Ectodermal cell (in vitro differentiated cells): Measurements from ENCODE around the gene RBP5.
A peak's percentile ranks its signal among the peaks of the same experiment; 100 is the strongest.
"Not testable (repeated sequence)": the region's sequence is repeated elsewhere in the genome, so short reads cannot be mapped to it uniquely, and the experiment has no call there.

Experiments used
- H3K27ac ChIP-seq: 2 replicates; pipeline ENCODE4 v1.7.0; 2013; ENCODE audit warnings: mild to moderate bottlenecking, low read depth, low read length; ENCODE audit not compliant: insufficient read depth, poor library complexity, severe bottlenecking
- H3K27me3 ChIP-seq: 2 replicates; pipeline ENCODE4 v1.7.0; 2013; ENCODE audit warnings: mild to moderate bottlenecking, low read length; ENCODE audit not compliant: insufficient read depth, control insufficient read depth, poor library complexity, severe bottlenecking
- H3K36me3 ChIP-seq: one replicate; pipeline ENCODE4 v1.7.0; 2013; ENCODE audit warnings: low read length; ENCODE audit not compliant: control insufficient read depth, insufficient read depth
- H3K4me1 ChIP-seq: one replicate; pipeline ENCODE4 v1.7.0; 2013; ENCODE audit warnings: low read length; ENCODE audit not compliant: control insufficient read depth, insufficient read depth
- H3K4me3 ChIP-seq: 2 replicates; pipeline ENCODE4 v1.7.0; 2013; ENCODE audit warnings: low read depth, low read length, control low read depth; ENCODE audit not compliant: insufficient read depth
- H3K9me3 ChIP-seq: 2 replicates; pipeline ENCODE4 v1.7.0; 2013; ENCODE audit warnings: mild to moderate bottlenecking, low read length, moderate library complexity; ENCODE audit not compliant: control insufficient read depth
- WGBS, 2 experiments: methylation state at CpG; one replicate each; pipeline ENCODE4 v1.1.7; 2013; ENCODE audit warnings: missing lambda C conversion rate in 2 of 2; 5-methylcytosine and 5-hydroxymethylcytosine counted together

The RBP5 gene

DNA sequence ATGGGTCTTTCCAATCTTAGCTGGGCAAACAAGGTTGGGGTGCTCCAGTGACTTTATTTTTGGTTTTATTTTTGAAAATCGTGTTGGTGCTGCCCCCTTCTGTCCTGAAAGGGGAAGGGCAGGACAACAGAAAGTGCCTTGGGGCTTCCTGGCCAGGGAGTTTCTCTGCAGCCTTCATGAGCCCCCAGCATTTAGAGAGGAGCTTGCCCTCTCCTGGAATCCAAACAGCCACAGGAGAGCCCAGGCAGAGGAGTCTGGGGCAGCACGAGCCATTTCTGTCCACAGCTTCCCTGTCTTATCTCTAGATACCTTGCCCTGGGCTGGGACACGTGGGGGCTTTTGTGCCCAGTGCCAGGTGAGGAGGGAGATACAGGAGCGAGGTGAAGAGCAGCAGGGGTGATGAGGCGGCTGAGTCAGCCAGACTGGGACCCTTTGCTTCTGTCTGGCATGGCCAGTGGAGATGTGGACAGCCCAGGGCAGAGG is 15.3 kb downstream of the RBP5 start:
- Histone ChIP-seq H3K36me3 (no peaks in the 10 kb centered on the region), H3K4me1 (no peaks in the 10 kb centered on the region), H3K9me3 (no peaks in the 10 kb centered on the region), H3K27me3 (peaks cover 3% of the 10 kb centered on the region), H3K27ac (no peak overlapping the region), H3K4me3 (no peak overlapping the region)
- WGBS, 2 experiments = 53 to 54% methylated on average over 5 of the region's 5 CpGs

DNA sequence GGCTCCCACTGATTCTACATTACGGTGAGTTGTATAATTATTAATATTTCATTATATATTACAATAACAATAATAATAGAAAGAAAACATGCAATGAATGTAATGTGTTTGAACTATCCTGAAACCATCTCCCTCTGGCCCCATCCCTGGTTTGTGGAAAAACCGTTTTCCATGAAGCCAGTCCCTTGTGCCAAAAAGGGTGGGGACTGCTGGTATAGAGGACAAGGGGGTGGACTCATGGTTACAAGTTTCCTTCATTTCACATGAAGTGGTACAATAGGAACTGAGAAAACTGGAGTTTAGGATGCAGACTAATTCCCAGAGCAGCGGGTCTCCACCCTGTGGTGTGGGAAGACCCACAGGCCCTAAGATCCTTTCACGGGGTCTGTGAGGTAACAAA is 16.6 kb downstream of the RBP5 start:
- Histone ChIP-seq H3K9me3 (no peaks in the 10 kb centered on the region), H3K27me3 (peaks cover 3% of the 10 kb centered on the region), H3K4me3 (no peak overlapping the region), H3K27ac (no peak overlapping the region), H3K36me3 (no peaks in the 10 kb centered on the region), H3K4me1 (peaks cover 6% of the 10 kb centered on the region)
- WGBS, 2 experiments = 92 to 96% methylated on average over 3 of the region's 4 CpGs

DNA sequence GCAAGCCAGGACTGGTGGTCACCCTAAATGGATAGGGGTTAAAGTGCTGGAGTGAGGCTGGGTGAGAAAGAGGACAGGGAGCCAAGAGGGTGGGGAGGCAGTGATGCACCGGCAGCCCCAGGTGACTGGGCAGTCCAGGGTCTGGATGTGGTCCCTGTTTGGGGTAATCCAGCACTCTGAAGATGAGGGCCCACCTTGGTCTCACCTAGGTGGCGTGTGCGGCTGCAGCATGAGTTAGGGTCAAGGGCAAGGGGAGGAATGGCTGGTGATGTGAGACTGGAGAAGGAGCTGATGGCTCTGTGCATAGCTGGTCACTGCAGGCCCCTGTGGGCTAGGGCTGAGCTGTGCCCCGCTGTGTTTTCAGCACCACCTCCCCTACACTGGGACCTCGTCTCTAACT is 18.0 kb downstream of the RBP5 start:
- peaks cover 6% of the 10 kb centered on the region for H3K4me1 ChIP-seq
- H3K27me3 ChIP-seq = peaks cover 3% of the 10 kb centered on the region
- WGBS, 2 experiments = 91 to 94% methylated on average over 5 of the region's 5 CpGs
- no peaks in the 10 kb centered on the region for H3K9me3 ChIP-seq
- H3K4me3 ChIP-seq = no peak overlapping the region
- H3K27ac ChIP-seq = no peak overlapping the region
- no peaks in the 10 kb centered on the region for H3K36me3 ChIP-seq

DNA sequence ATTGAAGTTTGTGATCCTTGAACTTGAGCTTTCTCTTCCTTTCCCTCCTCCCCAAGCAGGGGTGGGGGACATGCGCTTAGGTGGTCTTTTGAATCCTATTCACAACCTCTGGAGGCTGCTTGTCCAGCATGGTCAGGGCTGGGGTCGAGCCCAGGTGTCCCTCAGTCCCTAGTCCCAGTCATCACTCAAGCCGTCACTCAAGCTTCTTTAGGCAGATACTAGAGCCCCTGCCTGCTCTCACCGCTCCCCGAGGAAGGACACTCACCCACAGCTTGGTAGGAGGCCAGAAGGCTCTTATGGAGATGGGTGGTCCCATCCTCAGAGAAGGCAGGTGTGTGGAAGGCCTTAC is 19.1 kb downstream of the RBP5 start:
- Histone ChIP-seq H3K27ac (no peak overlapping the region), H3K4me3 (no peak overlapping the region), H3K9me3 (no peaks in the 10 kb centered on the region), H3K36me3 (no peaks in the 10 kb centered on the region), H3K4me1 (peaks cover 6% of the 10 kb centered on the region), H3K27me3 (peaks cover 3% of the 10 kb centered on the region)
- 66 to 73% methylated on average over 5 of the region's 5 CpGs for WGBS, 2 experiments

DNA sequence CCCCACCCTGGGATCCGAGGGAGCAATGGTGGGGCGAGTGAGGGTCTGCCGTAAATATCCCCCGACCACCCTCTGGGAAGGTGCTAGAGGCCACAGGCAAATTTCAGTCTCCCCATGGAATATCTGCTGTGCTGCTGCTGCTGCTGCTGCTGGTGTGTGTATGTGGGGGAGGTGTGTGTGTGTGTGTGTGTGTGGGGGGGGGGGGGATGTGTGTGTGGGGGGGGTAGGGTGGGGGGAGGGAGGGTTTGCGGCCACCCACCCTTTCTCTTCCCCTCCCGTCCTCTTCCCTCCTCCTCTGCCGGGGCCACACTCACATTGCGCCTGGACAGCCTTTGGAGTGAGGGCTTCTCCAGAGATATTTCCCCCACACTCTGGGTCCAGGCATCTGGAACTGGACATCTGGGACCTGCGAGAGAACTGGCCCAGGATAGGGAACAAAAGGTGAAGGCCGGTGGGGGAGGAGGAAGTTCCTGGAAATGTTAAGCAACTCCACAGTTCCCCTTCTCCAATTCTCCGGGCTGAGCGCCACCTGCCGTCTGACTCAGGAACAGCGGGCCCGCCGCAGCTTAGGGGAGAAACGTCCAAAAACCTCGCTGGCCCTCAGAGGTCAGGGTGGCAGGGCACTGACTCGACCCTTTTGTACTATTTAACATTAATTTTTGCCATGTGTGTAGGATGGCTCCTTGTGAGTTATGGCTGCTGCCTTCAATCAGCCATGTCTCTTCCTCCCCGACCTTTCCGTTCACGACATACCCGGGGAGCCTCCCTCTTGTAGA is 19.7 kb downstream of the RBP5 start, which contains the start of gene C1RL:
Gene C1RL, minus strand, starts transcription at position 419 of the 776 bp plus-strand sequence. Its CDS starts 34 bp downstream, at position 385.
- Histone ChIP-seq H3K4me3 (peak within 1 kb of the TSS; percentile 50), H3K9me3 (no peaks in the 10 kb centered on the region), H3K27ac (peak within 1 kb of the TSS; percentile 45), H3K36me3 (no peaks in the 10 kb centered on the region), H3K4me1 (peaks cover 6% of the 10 kb centered on the region), H3K27me3 (peaks cover 3% of the 10 kb centered on the region)
- 19 to 20% methylated on average over 22 to 23 of the region's 23 CpGs for WGBS, 2 experiments

DNA sequence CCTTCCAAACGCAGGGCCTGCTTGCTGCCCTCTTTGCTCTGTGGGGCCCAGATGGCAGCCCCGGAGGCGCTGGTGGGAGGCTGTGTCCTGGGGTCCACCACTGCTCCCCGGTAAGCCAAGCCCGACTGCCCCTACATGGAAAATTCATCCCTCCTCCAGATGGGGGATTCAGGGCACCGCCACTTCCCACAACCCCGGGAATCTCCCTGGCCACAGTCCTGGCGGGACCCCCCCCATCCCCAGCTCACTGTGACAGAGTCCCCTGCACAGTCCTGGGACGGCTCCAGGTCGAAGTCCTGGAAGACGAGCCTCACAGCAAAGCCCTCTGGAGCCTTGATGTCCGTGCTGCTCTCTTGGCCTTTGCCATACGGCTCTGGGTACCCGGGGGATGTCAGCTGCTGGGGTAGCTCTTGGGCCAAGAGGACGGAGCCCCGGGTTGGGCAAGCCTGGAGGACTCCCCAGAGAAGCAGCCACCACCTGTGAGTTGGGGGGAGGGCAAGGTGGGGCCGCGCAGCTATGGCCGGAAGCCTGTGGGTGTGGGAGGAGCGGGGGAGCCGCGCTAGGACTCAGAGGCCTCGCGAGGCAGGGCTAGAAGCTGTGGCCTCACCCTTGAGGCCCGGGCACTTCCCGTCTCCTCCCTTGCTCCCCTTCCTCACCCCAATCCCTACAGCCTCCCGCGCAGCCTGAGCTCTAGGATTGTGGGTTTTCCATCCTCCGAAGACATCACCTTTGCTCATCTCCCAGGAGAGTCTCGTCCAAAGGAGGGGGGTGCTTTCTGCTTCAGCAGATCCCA is 20.5 kb downstream of the RBP5 start:
- Histone ChIP-seq H3K36me3 (no peaks in the 10 kb centered on the region), H3K9me3 (no peaks in the 10 kb centered on the region), H3K4me1 (peaks cover 6% of the 10 kb centered on the region), H3K27me3 (peaks cover 3% of the 10 kb centered on the region), H3K27ac (peak overlapping the region; percentile 45), H3K4me3 (peak overlapping the region; percentile 50)
- 14 to 15% methylated on average over 30 of the region's 30 CpGs for WGBS, 2 experiments

DNA sequence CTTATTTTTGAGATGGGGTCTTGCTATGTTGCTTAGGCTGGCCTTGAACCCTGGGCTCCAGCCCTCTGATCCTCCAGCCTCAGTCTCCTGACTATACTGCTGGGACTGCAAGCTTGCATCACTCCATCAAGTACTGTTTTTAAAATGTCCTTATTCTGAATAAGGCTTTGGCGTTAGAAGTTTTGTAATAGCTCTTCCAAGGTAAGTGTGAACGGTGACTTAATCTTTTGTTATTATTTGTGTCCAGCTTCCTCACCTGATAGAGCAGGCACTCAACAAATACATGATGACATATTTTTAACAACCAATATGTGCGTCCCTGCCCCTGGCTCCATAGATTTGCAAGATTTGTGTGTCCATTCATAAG is 21.1 kb downstream of the RBP5 start:
- Histone ChIP-seq H3K9me3 (no peaks in the 10 kb centered on the region), H3K4me1 (peaks cover 6% of the 10 kb centered on the region), H3K36me3 (no peaks in the 10 kb centered on the region), H3K27ac (peak overlapping the region; percentile 45), H3K4me3 (peak overlapping the region; percentile 50), H3K27me3 (peaks cover under 1% of the 10 kb centered on the region)
- 77 to 86% methylated on average over 3 of the region's 3 CpGs for WGBS, 2 experiments

DNA sequence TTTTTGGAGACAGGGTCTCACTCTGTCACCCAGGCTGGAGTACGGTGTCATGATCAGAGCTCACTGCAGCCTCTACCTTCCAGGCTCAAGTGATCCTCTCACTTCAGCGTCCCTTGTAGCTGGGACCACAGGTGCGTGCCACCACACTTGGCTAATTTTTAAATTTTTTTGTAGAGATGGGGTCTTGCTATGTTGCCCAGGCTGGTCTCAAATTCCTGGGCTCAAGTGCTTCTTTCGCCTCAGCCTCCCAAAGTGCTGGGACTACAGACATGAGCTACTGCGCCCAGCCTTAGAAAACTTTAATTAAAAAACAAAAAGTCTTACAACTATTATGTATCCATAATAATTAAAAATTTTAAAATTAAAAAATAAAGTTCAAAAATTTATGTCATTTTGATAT is 21.5 kb downstream of the RBP5 start:
- H3K4me1 ChIP-seq, H3K27ac ChIP-seq, H3K9me3 ChIP-seq, H3K27me3 ChIP-seq, H3K36me3 ChIP-seq, H3K4me3 ChIP-seq: not testable (repeated sequence)
- WGBS, 2 experiments = 86 to 94% methylated on average over 4 to 5 of the region's 5 CpGs

DNA sequence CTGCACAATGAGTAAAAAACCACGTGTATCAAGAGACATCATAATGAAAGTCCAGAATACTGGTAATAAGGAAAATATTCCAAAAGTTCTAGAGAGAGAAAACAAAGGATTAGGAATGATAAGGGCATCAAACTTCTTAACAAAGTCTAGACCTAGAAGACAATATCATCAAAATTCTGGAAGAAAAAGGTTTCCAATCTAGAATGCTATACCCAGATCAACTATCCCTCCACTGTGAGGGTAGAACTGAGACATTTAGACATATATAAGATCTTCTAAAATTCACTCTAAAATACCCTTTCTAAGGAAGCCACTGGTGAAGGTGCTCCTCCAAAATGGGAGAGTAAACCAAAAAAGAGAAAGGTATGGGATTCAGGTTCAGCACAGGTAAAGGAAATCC is 22.6 kb downstream of the RBP5 start:
- Histone ChIP-seq H3K4me1 (peaks cover 6% of the 10 kb centered on the region), H3K4me3 (no peak overlapping the region)

DNA sequence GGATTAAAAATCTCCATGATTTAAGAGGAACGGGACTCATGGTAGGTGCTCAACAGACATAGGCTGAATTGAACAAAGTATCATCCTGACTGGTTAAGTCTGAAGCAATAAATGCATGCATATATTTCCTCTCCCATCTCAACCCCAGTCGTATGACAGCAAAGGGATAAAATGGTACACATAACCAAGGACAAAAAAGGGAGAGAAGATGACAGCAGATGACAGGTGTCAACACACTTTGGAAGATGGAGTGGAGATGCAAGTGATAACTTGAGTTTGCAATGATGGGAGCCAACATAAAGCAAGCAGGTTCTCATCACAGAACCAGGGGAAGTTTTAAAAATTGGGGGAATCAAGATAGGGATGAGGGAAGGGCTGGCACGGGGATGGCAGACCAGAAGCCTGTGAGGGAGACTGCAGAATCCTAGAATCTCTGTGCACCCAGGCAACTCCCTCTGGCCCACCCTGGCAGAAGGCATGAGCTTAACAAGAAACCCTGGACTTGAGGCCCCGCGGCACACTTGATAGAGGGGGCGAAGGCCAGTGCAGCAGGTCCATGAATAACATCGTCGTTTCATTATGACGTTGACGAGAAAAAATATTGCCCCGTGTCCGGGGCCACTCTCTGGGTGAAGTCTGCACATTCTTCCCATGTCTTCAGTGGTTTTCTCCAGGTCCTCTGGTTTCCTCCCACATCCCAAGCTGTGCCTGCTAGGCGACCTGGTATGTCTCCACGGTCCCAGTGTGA is 24.7 kb downstream of the RBP5 start:
- 94 to 96% methylated on average over 14 of the region's 14 CpGs for WGBS, 2 experiments
- H3K36me3 ChIP-seq = no peaks in the 10 kb centered on the region
- H3K27ac ChIP-seq = no peak overlapping the region
- H3K9me3 ChIP-seq = no peaks in the 10 kb centered on the region
- no peak overlapping the region for H3K4me3 ChIP-seq
- H3K4me1 ChIP-seq = peaks cover 6% of the 10 kb centered on the region
- no peaks in the 10 kb centered on the region for H3K27me3 ChIP-seq

More for the DNA sequence above, 22.6 kb downstream of the RBP5 start:
- H3K27ac ChIP-seq = no peak overlapping the region
- no peaks in the 10 kb centered on the region for H3K9me3 ChIP-seq
- WGBS, 2 experiments = 80 to 100% methylated on average over 1 of the region's 1 CpG
- no peaks in the 10 kb centered on the region for H3K36me3 ChIP-seq
- H3K27me3 ChIP-seq = no peaks in the 10 kb centered on the region
